Body of pancreas (tissue), 4 donors: ENCODE measurements around the gene GIPC1. TPM values are rescaled to one million over a fixed set of nuclear protein-coding genes. Genes with fewer than 3 reads are reported as not detected.

Experiments
- ATAC-seq: fragments of 150-250 bp; one replicate; pipeline ENCODE4 v1.9.1; 2016
- DNase-seq, 4 donors: peaks; one replicate each; pipeline ENCODE4 v3.0.0-alpha.2; 2019
- H3K27ac ChIP-seq, 4 donors: fragments of 200-600 bp; sonication (generic); 1 replicate in 3 of 4; 2 replicates in 1 of 4; pipeline versions ENCODE4 v1.5.1 to v1.6.1; 2016 to 2019; ENCODE audit warnings: mild to moderate bottlenecking in 1 of 4, mixed read lengths in 1 of 4, moderate library complexity in 1 of 4
- H3K27me3 ChIP-seq, 2 donors: fragments of 200-600 bp; sonication (generic); one replicate each; pipeline ENCODE4 v1.6.0; 2016; ENCODE audit warnings: mild to moderate bottlenecking in 1 of 2
- H3K36me3 ChIP-seq, 2 donors: fragments of 200-600 bp; sonication (generic); replicated peaks in 1 of 2; 2 replicates each; pipeline ENCODE4 v1.5.1; 2016; ENCODE audit warnings: low read depth in 2 of 2; ENCODE audit not compliant: insufficient read depth in 1 of 2
- H3K4me1 ChIP-seq: fragments of 200-600 bp; sonication (generic); one replicate; pipeline ENCODE4 v1.6.0; 2016
- H3K4me3 ChIP-seq, 2 donors: fragments of 200-600 bp; sonication (generic); 1 replicate in 1 of 2; 2 replicates in 1 of 2; pipeline ENCODE4 v1.5.1; 2016 to 2019
- H3K9me3 ChIP-seq, 3 donors: fragments of 200-600 bp; sonication (generic); 1 replicate in 2 of 3; 2 replicates in 1 of 3; pipeline ENCODE4 v1.5.1; 2016
- CTCF ChIP-seq, 7 experiments: fragments of 450-650 bp in 4 of 7; fragments of 200-600 bp in 3 of 7; sonication (generic) in 3 of 7; IDR thresholded peaks; one replicate each; pipeline ENCODE4 v1.5.1; 2016 to 2019; ENCODE audit warnings: antibody characterized with exemption in 7 of 7
- POLR2A ChIP-seq, 3 donors: fragments of 450-650 bp; IDR thresholded peaks; one replicate each; pipeline ENCODE4 v1.6.1; 2016; ENCODE audit warnings: antibody characterized with exemption in 3 of 3, mild to moderate bottlenecking in 2 of 3
- whole genome bisulfite sequencing, 2 donors: methylation state at CpG; one replicate each; pipeline ENCODE4 v1.1.5; 2017; 5-methylcytosine and 5-hydroxymethylcytosine counted together
- intact Hi-C: fragments of 100-400 bp; cut with DNase I; formaldehyde crosslinking; loops from one replicate; pipeline ENCODE4 v1.15.1; 2023
- total RNA-seq, 2 donors: library from RNA; depleted of rRNA; stranded (reverse); fragments of >200 nt; gene quantifications; one replicate each; pipeline ENCODE4 v1.1.0, GENCODE V29; 2016

The GIPC1 gene
- total RNA-seq, 2 donors from 2014 or later, result 34.5 to 120 TPM

- Histone ChIP-seq H3K4me3 (no peak overlapping the region), H3K36me3 (peaks cover 0 to 32% of the 10 kb centered on the region in 2 donors), H3K4me1 (no peaks in the 10 kb centered on the region), H3K9me3 (no peaks in the 10 kb centered on the region), H3K27me3 (no peaks in the 10 kb centered on the region), H3K27ac (no peak overlapping the region)
- no peak for TF ChIP-seq POLR2A (IDR thresholded peaks at IDR 0.05)
- TF ChIP-seq CTCF (IDR thresholded peaks at IDR 0.05), result no peak
- 79 to 85% methylated on average over 4 to 31 of the region's 34 CpGs for WGBS, 2 donors
- no peak for ATAC-seq
- DNase-seq, result no peak
- intact Hi-C loops, result no loop called here
Observed at GRCh38 chr19:14441041-14441938, 54.6 kb downstream of the GIPC1 start.

GRCh38 chr19:14440049-14440448 lies 55.9 kb downstream of the GIPC1 start:
- intact Hi-C loops, result no loop called here
- no peaks in the 10 kb centered on the region for H3K9me3 ChIP-seq
- DNase-seq, result peak in 3 of 4 donors; percentile 39 to 70 (median 45)
- no peak for ATAC-seq
- peak overlapping the region in 1 of 4 donors; percentile 37 for H3K27ac ChIP-seq
- peaks cover 3% of the 10 kb centered on the region for H3K4me1 ChIP-seq
- TF ChIP-seq CTCF (IDR thresholded peaks at IDR 0.05) (no peak), POLR2A (IDR thresholded peaks at IDR 0.05) (no peak)
- no peak overlapping the region for H3K4me3 ChIP-seq
- H3K27me3 ChIP-seq, result no peaks in the 10 kb centered on the region
- WGBS, 2 donors, result 64 to 71% methylated on average over 9 of the region's 9 CpGs
- H3K36me3 ChIP-seq, result peaks cover 0 to 27% of the 10 kb centered on the region in 2 donors

- peaks cover 14% of the 10 kb centered on the region for H3K4me1 ChIP-seq
- ATAC-seq (no peak), DNase-seq (no peak)
- intact Hi-C loops, result no loop called here
- no peak for TF ChIP-seq POLR2A (IDR thresholded peaks at IDR 0.05)
- H3K9me3 ChIP-seq, result no peaks in the 10 kb centered on the region
- WGBS, 2 donors, result 62 to 73% methylated on average over 8 to 9 of the region's 9 CpGs
- H3K27ac ChIP-seq, result no peak overlapping the region
- no peaks in the 10 kb centered on the region for H3K27me3 ChIP-seq
- no peak overlapping the region for H3K4me3 ChIP-seq
- H3K36me3 ChIP-seq, result peaks cover 0 to 19% of the 10 kb centered on the region in 2 donors
Observed at GRCh38 chr19:14439014-14439413, 56.9 kb downstream of the GIPC1 start.

- Histone ChIP-seq H3K36me3 (peaks cover 0 to 7% of the 10 kb centered on the region in 2 donors), H3K4me1 (peaks cover 20% of the 10 kb centered on the region), H3K27me3 (no peaks in the 10 kb centered on the region), H3K9me3 (no peaks in the 10 kb centered on the region), H3K4me3 (no peak overlapping the region), H3K27ac (no peak overlapping the region)
- intact Hi-C loops, result no loop called here
- whole genome bisulfite sequencing, 2 donors, result 91 to 98% methylated on average over 5 to 7 of the region's 7 CpGs
- TF ChIP-seq CTCF (IDR thresholded peaks at IDR 0.05), result no peak
- no peak for TF ChIP-seq POLR2A (IDR thresholded peaks at IDR 0.05)
- ATAC-seq (no peak), DNase-seq (no peak)
Observed at GRCh38 chr19:14437578-14438140, 58.3 kb downstream of the GIPC1 start.

GRCh38 chr19:14435320-14436050 lies 60.4 kb downstream of the GIPC1 start:
- DNase-seq (no peak), ATAC-seq (no peak)
- intact Hi-C loops, result no loop called here
- no peak overlapping the region for H3K4me3 ChIP-seq
- H3K27me3 ChIP-seq, result no peaks in the 10 kb centered on the region
- peak overlapping the region in 3 of 4 donors; percentile 67 to 79 (median 69) for H3K27ac ChIP-seq
- no peaks in the 10 kb centered on the region for H3K9me3 ChIP-seq
- 80% methylated on average over 14 to 17 of the region's 17 CpGs for WGBS, 2 donors
- no peaks in the 10 kb centered on the region for H3K36me3 ChIP-seq
- TF ChIP-seq POLR2A (IDR thresholded peaks at IDR 0.05), result no peak
- no peak for TF ChIP-seq CTCF (IDR thresholded peaks at IDR 0.05)
- H3K4me1 ChIP-seq, result peaks cover 32% of the 10 kb centered on the region
